Esophagus (tissue), 2 donors: Measurements from ENCODE around the gene CNIH2. TPM values are rescaled to one million over a fixed set of nuclear protein-coding genes. Genes with fewer than 3 reads are reported as not detected.
"Not testable (repeated sequence)": the region's sequence is repeated elsewhere in the genome, so short reads cannot be mapped to it uniquely, and the experiment has no call there.

Experiments used
- H3K27ac ChIP-seq, 2 donors: one replicate each; pipeline ENCODE4 v1.5.1; 2013; ENCODE audit warnings: low read depth in 2 of 2, mild to moderate bottlenecking in 2 of 2, inconsistent platforms in 1 of 2, low read length in 1 of 2, moderate library complexity in 1 of 2
- H3K27me3 ChIP-seq, 2 donors: one replicate each; pipeline ENCODE4 v1.6.1; 2013; ENCODE audit warnings: low read length in 2 of 2, control low read depth in 1 of 2, mild to moderate bottlenecking in 1 of 2; ENCODE audit not compliant: insufficient read depth in 2 of 2, control insufficient read depth in 1 of 2
- H3K36me3 ChIP-seq, 2 donors: one replicate each; pipeline ENCODE4 v1.6.1; 2013; ENCODE audit warnings: low read length in 1 of 2; ENCODE audit not compliant: control insufficient read depth in 2 of 2, insufficient read depth in 2 of 2
- H3K4me1 ChIP-seq, 2 donors: one replicate each; pipeline ENCODE4 v1.6.1; 2013; ENCODE audit warnings: low read length in 1 of 2; ENCODE audit not compliant: control insufficient read depth in 2 of 2, insufficient read depth in 2 of 2
- H3K4me3 ChIP-seq, 2 donors: one replicate each; pipeline ENCODE4 v1.5.1; 2013; ENCODE audit warnings: low read length in 2 of 2, mild to moderate bottlenecking in 2 of 2, low read depth in 1 of 2, moderate library complexity in 1 of 2
- H3K9me3 ChIP-seq, 2 donors: one replicate each; pipeline ENCODE4 v1.6.1; 2013; ENCODE audit warnings: mild to moderate bottlenecking in 2 of 2, low read depth in 1 of 2, low read length in 1 of 2, moderate library complexity in 1 of 2; ENCODE audit not compliant: control insufficient read depth in 2 of 2, insufficient read depth in 1 of 2
- WGBS, 2 donors: extraction: QIAGEN DNeasy Blood & Tissue Kit; methylation state at CpG; one replicate each; pipeline ENCODE4 v1.1.7; 2013; 5-methylcytosine and 5-hydroxymethylcytosine counted together
- polyA plus RNA-seq, 2 donors: library from polyadenylated mRNA; stranded (reverse); fragments of 200-250 nt; gene quantifications; one replicate each; pipeline ENCODE4 v1.2.3, GENCODE V29; 2013
- donor health status: healthy with polysubstance abuse.
- donor health status: Bipolar disorder and iron deficiency.

The CNIH2 gene
- polyA plus RNA-seq, 2 donors = 0.62 to 0.77 TPM

DNA sequence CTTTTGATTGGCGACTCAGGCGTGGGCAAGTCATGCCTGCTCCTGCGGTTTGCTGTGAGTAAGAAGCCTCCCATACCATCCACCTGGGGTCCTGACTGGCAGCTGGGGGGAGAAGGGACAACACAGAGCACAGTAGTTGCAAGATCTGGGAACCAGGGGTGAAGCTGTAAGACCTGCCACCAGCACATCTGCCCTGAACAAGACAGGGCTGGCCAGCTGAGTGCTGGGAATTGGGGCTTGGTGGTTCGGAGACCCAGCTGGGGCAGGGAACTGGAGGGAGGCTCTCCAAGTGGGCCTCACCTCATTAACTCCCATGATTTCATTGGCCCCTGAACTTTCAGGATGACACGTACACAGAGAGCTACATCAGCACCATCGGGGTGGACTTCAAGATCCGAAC lies 6.2 kb upstream of the CNIH2 start:
- no peak overlapping the region for H3K27ac ChIP-seq
- no peaks in the 10 kb centered on the region for H3K9me3 ChIP-seq
- no peaks in the 10 kb centered on the region for H3K27me3 ChIP-seq
- H3K4me1 ChIP-seq = peaks cover 3 to 5% of the 10 kb centered on the region in 2 donors
- no peak overlapping the region for H3K4me3 ChIP-seq
- H3K36me3 ChIP-seq = peaks cover 22 to 49% of the 10 kb centered on the region in 2 donors
- 89 to 95% methylated on average over 7 of the region's 7 CpGs for WGBS, 2 donors

DNA sequence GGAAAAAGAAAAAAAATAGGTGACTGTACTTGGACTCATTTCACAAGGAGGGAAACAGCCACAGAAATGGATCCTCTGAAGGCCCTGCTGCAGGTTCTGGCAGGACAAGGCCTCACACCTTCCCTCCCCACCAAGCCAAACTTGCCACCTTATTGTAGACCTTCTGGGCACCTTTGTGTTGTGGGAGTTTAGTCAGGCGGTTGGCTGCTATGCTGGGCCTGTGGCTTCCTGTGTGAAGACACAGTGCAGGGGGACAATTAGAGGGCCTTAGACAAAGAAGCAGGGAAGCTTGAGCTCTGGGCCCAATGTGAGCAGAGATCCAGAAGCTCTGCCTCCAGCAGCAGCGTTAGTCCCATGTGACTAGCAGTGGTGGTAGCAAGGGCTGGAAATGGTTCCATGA lies 5.4 kb upstream of the CNIH2 start:
- Histone ChIP-seq H3K27me3 (no peaks in the 10 kb centered on the region), H3K4me1 (peaks cover 2 to 3% of the 10 kb centered on the region in 2 donors), H3K27ac (no peak overlapping the region), H3K36me3 (peaks cover 22 to 49% of the 10 kb centered on the region in 2 donors), H3K9me3 (no peaks in the 10 kb centered on the region), H3K4me3 (no peak overlapping the region)
- 62 to 81% methylated on average over 2 of the region's 2 CpGs for WGBS, 2 donors

DNA sequence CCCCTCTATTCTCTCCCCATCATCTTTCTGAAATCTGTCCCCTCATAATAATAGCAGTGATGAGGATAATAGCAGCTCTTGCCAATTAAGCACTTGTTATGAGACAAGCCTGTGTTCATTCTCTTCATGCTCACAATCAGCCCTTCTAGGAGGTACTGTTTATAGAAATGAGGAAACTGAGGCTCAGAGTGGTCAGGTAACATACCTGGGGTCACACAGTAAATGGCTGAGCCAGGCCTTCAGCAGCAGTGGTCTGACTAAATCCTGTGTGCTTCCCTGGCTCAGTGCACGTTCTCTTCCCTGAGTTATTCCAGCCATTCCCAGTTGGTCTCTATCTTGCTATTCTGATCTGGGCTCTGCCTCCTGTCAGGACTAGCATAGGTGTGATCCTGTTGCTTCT lies 3.8 kb upstream of the CNIH2 start:
- peaks cover 4 to 5% of the 10 kb centered on the region in 2 donors for H3K4me1 ChIP-seq
- 27 to 71% methylated on average over 1 of the region's 1 CpG for WGBS, 2 donors
- H3K27me3 ChIP-seq = no peaks in the 10 kb centered on the region
- no peak overlapping the region for H3K27ac ChIP-seq
- H3K4me3 ChIP-seq = no peak overlapping the region
- H3K36me3 ChIP-seq = peaks cover 22 to 49% of the 10 kb centered on the region in 2 donors
- H3K9me3 ChIP-seq = no peaks in the 10 kb centered on the region

DNA sequence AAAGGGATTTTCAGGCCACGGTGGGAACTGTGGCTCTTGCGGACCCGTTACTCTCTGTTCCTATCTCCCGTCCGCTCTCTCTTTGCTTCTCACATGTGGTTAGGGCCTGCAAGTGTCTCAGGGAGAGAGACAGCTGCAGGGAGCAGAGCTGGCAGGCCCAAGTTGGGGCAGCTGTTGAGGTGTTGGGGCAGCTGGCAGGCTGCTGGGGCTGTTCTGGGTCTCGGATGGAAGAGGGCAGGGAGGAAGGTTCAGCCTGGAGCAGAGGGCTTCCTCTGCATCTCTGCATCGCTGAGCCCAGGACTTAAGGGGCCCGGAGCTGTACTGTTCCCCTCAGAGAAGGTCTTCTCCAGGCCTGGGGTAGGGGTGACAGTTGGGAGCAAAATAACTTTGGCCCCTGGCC lies 2.6 kb upstream of the CNIH2 start:
- H3K4me1 ChIP-seq = peaks cover 4 to 5% of the 10 kb centered on the region in 2 donors
- no peak overlapping the region for H3K27ac ChIP-seq
- WGBS, 2 donors = 89% methylated on average over 8 of the region's 8 CpGs
- no peaks in the 10 kb centered on the region for H3K9me3 ChIP-seq
- H3K27me3 ChIP-seq = no peaks in the 10 kb centered on the region
- H3K36me3 ChIP-seq = peaks cover 22 to 47% of the 10 kb centered on the region in 2 donors
- H3K4me3 ChIP-seq = no peak overlapping the region

DNA sequence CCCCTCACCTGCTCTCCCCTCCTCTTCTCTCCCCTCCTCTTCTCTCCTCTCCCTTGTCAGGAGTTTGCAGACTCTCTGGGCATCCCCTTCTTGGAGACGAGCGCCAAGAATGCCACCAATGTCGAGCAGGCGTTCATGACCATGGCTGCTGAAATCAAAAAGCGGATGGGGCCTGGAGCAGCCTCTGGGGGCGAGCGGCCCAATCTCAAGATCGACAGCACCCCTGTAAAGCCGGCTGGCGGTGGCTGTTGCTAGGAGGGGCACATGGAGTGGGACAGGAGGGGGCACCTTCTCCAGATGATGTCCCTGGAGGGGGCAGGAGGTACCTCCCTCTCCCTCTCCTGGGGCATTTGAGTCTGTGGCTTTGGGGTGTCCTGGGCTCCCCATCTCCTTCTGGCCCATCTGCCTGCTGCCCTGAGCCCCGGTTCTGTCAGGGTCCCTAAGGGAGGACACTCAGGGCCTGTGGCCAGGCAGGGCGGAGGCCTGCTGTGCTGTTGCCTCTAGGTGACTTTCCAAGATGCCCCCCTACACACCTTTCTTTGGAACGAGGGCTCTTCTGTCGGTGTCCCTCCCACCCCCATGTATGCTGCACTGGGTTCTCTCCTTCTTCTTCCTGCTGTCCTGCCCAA lies 1.9 kb upstream of the CNIH2 start:
- Histone ChIP-seq H3K9me3 (no peaks in the 10 kb centered on the region), H3K36me3 (peaks cover 22 to 45% of the 10 kb centered on the region in 2 donors), H3K4me1 (peaks cover 4 to 5% of the 10 kb centered on the region in 2 donors), H3K4me3 (no peak overlapping the region), H3K27ac (no peak overlapping the region), H3K27me3 (no peaks in the 10 kb centered on the region)
- 81 to 83% methylated on average over 14 of the region's 14 CpGs for WGBS, 2 donors

DNA sequence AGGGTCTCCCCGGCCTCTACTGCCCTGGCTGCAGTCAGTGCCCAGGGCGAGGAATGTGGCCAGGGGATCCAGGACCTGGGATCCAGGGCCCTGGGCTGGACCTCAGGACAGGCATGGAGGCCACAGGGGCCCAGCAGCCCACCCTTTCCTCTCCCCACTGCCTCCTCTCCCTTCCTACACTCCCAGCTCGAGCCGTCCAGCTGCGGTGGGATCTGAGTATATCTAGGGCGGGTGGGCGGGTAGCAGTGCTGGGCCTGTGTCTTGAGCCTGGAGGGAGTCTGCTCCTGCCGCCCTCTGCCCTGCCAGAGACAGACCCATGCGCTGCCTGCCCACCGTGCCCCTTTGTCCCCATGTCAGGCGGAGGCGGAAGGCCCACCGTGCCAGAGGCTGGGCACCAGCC lies 1.4 kb upstream of the CNIH2 start:
- 83 to 85% methylated on average over 13 of the region's 13 CpGs for WGBS, 2 donors
- not testable (repeated sequence) for H3K4me3 ChIP-seq, H3K4me1 ChIP-seq, H3K9me3 ChIP-seq, H3K27ac ChIP-seq, H3K27me3 ChIP-seq
- peaks cover 22 to 45% of the 10 kb centered on the region in 2 donors for H3K36me3 ChIP-seq

DNA sequence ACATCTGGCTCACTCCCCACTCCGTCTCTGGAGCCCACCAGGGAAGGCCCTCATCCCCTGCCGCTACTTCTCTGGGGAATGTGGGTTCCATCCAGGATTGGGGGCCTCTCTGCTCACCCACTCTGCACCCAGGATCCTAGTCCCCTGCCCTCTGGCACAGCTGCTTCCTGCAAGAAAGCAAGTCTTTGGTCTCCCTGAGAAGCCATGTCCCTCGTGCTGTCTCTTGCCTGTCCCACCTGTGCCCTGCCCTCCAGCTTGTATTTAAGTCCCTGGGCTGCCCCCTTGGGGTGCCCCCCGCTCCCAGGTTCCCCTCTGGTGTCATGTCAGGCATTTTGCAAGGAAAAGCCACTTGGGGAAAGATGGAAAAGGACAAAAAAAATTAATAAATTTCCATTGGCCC lies 911 bp upstream of the CNIH2 start:
- not testable (repeated sequence) for H3K27ac ChIP-seq, H3K4me3 ChIP-seq, H3K9me3 ChIP-seq, H3K27me3 ChIP-seq, H3K4me1 ChIP-seq
- WGBS, 2 donors = 59 to 73% methylated on average over 4 of the region's 4 CpGs
- peaks cover 18 to 40% of the 10 kb centered on the region in 2 donors for H3K36me3 ChIP-seq

DNA sequence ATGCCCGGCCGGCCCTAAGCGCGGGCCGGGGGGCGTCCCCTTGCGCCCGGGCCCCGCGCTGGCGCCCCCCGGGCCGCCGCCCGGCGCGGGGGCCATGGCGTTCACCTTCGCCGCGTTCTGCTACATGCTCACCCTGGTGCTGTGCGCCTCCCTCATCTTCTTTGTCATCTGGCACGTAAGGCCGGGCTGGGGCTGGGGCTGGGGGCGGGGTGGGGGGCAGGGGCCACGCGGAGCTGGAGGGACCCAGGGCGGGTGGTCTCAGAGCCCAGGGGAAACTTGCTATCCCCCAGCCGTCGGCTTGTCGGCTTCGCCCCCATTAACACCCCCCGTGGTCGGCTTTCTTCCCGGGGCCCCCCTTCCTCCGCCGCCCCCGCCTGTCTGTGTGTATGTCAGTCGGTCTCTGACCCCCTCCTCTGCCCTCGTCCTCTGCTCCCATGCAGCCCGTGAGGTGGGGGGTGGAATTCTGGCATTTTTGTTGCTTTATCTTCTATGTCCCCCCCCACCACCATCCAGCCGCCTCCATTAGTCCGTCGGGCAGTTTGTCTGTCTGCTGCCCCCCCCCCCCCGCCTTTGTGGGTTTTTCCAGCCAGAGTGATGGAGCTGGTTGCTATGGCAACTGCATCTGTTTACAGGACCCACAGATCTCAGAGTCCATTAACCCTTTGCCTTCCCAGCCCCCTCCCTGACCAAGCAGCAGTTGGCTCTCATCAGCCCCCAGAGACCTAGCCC lies 552 bp downstream of the CNIH2 start:
- H3K4me3 ChIP-seq = peak overlapping the region in 1 of 2 donors; percentile 32

DNA sequence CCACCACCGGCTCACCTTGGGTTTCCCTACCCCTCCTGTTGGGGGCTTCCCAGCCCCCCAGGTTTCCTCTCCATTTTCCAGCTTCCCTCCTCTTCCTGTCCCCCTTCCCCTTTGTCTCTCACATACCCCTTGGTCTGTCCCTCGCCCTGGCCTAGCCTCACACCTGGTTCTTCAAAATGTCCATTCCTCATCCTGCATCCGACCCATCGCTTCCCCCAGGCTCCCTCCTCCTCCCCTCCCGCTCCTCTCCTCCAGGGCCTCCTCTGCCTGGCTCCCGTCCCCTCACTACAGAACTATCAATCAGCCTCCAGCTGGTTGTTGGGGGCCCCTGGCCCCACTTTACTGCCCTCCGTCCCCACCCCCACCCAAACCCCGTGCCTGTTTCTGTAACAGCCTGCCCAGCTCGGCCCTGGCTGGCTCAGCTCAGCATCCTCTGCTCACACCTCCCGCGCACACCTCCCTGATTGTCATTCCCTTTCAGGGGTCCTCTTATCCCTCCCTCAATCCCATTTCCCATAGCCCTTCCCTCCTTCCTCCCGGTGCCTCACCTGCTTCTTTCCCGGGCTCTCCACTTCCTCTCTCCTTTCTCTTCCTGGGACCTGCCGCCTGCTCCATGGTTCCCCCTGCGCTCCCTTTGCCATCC lies 1.2 kb downstream of the CNIH2 start:
- Histone ChIP-seq H3K4me1 (peaks cover 5 to 7% of the 10 kb centered on the region in 2 donors), H3K27me3 (no peaks in the 10 kb centered on the region), H3K27ac (no peak overlapping the region), H3K36me3 (peaks cover 3 to 20% of the 10 kb centered on the region in 2 donors), H3K9me3 (no peaks in the 10 kb centered on the region), H3K4me3 (no peak overlapping the region)
- WGBS, 2 donors = 72% methylated on average over 15 of the region's 15 CpGs

More for the DNA sequence above, 552 bp downstream of the CNIH2 start:
- WGBS, 2 donors = 1 to 3% methylated on average over 19 to 45 of the region's 45 CpGs
- H3K4me1 ChIP-seq = peaks cover 5 to 7% of the 10 kb centered on the region in 2 donors
- no peak overlapping the region for H3K27ac ChIP-seq
- no peaks in the 10 kb centered on the region for H3K27me3 ChIP-seq
- H3K36me3 ChIP-seq = peaks cover 10 to 26% of the 10 kb centered on the region in 2 donors
- no peaks in the 10 kb centered on the region for H3K9me3 ChIP-seq
